HepG2 (cell line): ENCODE measurements around the gene RAC3. TPM values are rescaled to one million over a fixed set of nuclear protein-coding genes. Genes with fewer than 3 reads are reported as not detected.

ENCODE experiments used
- ATF1 ChIP-seq: IDR thresholded peaks from 2 replicates; pipeline ENCODE4 v1.6.1; 2016; ENCODE audit warnings: mild to moderate bottlenecking, control low read depth
- CEBPZ ChIP-seq: IDR thresholded peaks from 2 replicates; pipeline ENCODE4 v1.6.1; 2012; ENCODE audit warnings: low read length, improper control_type of control experiment
- CREM ChIP-seq, 2 experiments: sonication (generic) in 1 of 2; formaldehyde crosslinking in 1 of 2; IDR thresholded peaks; 2 replicates each; pipeline versions ENCODE4 v1.4.0 to v1.6.1; 2016 to 2020; ENCODE audit warnings: antibody characterized with exemption in 1 of 2, mild to moderate bottlenecking in 1 of 2, missing genetic modification reagents in 1 of 2
- JDP2 ChIP-seq: sonication (generic); formaldehyde crosslinking; IDR thresholded peaks from 2 replicates; pipeline ENCODE4 v1.8.1; 2022; ENCODE audit warnings: missing genetic modification reagents, borderline replicate concordance
- KMT2B ChIP-seq: IDR thresholded peaks from 2 replicates; pipeline ENCODE4 v1.6.1; 2016; ENCODE audit warnings: missing genetic modification reagents, missing compliant biosample characterization
- MXD4 ChIP-seq: IDR thresholded peaks from 2 replicates; pipeline ENCODE4 v1.6.1; 2016; ENCODE audit warnings: mild to moderate bottlenecking, missing biosample characterization, missing genetic modification reagents
- NONO ChIP-seq, 2 experiments: fragments of 450-650 bp in 1 of 2; sonication (generic) in 1 of 2; formaldehyde crosslinking in 1 of 2; IDR thresholded peaks in 1 of 2; conservative IDR thresholded peaks in 1 of 2; 2 replicates each; pipeline versions ENCODE4 v1.6.1 to v1.8.0; 2017 to 2022; ENCODE audit warnings: mild to moderate bottlenecking in 1 of 2, missing genetic modification reagents in 1 of 2, moderate library complexity in 1 of 2
- RFXAP ChIP-seq: sonication (generic); formaldehyde crosslinking; IDR thresholded peaks from 2 replicates; pipeline ENCODE4 v1.4.0; 2020; ENCODE audit warnings: missing genetic modification reagents, borderline replicate concordance
- SNAI1 ChIP-seq: sonication (generic); formaldehyde crosslinking; IDR thresholded peaks from 2 replicates; pipeline ENCODE4 v1.5.0; 2020; ENCODE audit warnings: mild to moderate bottlenecking, missing genetic modification reagents, borderline replicate concordance
- TBL1XR1 ChIP-seq: fragments of 150-350 bp; IDR thresholded peaks from 2 replicates; pipeline ENCODE4 v1.6.1; 2014; ENCODE audit warnings: borderline replicate concordance, low read length; ENCODE audit not compliant: partially characterized antibody
- YEATS4 ChIP-seq: sonication (generic); formaldehyde crosslinking; IDR thresholded peaks from 2 replicates; pipeline ENCODE4 v1.4.0; 2020; ENCODE audit warnings: missing genetic modification reagents, borderline replicate concordance
- ZNF17 ChIP-seq: sonication (generic); formaldehyde crosslinking; IDR thresholded peaks from 2 replicates; pipeline ENCODE4 v1.5.0; 2020; ENCODE audit warnings: mild to moderate bottlenecking, missing genetic modification reagents
- ZNF256 ChIP-seq: sonication (generic); formaldehyde crosslinking; conservative IDR thresholded peaks from 2 replicates; pipeline ENCODE4 v1.4.0; 2020; ENCODE audit warnings: missing genetic modification reagents
- ZNF260 ChIP-seq: sonication (generic); formaldehyde crosslinking; IDR thresholded peaks from 2 replicates; pipeline ENCODE4 v1.4.0; 2020; ENCODE audit warnings: missing genetic modification reagents, low read depth, mild to moderate bottlenecking, borderline replicate concordance
- ZNF749 ChIP-seq: sonication (generic); formaldehyde crosslinking; IDR thresholded peaks from 2 replicates; pipeline ENCODE4 v1.8.0; 2022; ENCODE audit warnings: mild to moderate bottlenecking, missing genetic modification reagents, moderate library complexity, borderline replicate concordance
- polyA plus RNA-seq, 8 experiments: library from polyadenylated mRNA; depleted of rRNA in 3 of 8; stranded (reverse) in 7 of 8; unstranded in 1 of 8; fragments of >200 nt; fragmentation: Illumina TruSeq in 4 of 8; extraction: Trizol in 4 of 8; gene quantifications; 2 replicates each; pipeline versions ENCODE4 v1.2.1 to v1.2.3, GENCODE V29; 2011 to 2016; ENCODE audit warnings: low read depth in 4 of 8, missing spikeins in 1 of 8, mixed read lengths in 1 of 8; ENCODE audit not compliant: insufficient read depth in 1 of 8
- total RNA-seq, 5 experiments: library from RNA; depleted of rRNA; stranded (reverse); fragments of >200 nt; fragmentation: Illumina TruSeq; extraction: Trizol; gene quantifications; 2 replicates each; pipeline ENCODE4 v1.2.3, GENCODE V29; 2016; ENCODE audit warnings: low read depth in 1 of 5
- TF ChIP-seq, protein P1 (sequence below): sonication (generic); formaldehyde crosslinking; conservative IDR thresholded peaks from 2 replicates; pipeline ENCODE4 v1.8.0; 2022; ENCODE audit warnings: missing genetic modification reagents
- TF ChIP-seq, protein P2 (sequence below): sonication (generic); formaldehyde crosslinking; IDR thresholded peaks from 2 replicates; pipeline ENCODE4 v1.4.0; 2020; ENCODE audit warnings: missing genetic modification reagents; ENCODE audit errors: not compliant biosample characterization
- TF ChIP-seq, protein P3 (sequence below): sonication (generic); formaldehyde crosslinking; IDR thresholded peaks from 2 replicates; pipeline ENCODE4 v1.4.0; 2020; ENCODE audit warnings: mild to moderate bottlenecking, missing genetic modification reagents
- TF ChIP-seq, protein P4 (sequence below): sonication (generic); formaldehyde crosslinking; IDR thresholded peaks from 2 replicates; pipeline ENCODE4 v1.8.0; 2022; ENCODE audit warnings: mild to moderate bottlenecking, missing genetic modification reagents; ENCODE audit not compliant: insufficient replicate concordance

The RAC3 gene
- total and polyA plus RNA-seq, 2 of the 13 experiments (the other 11 are each of a cell fraction or from before 2014, with no cell fraction given), result 10.5 to 21.3 TPM

DNA sequence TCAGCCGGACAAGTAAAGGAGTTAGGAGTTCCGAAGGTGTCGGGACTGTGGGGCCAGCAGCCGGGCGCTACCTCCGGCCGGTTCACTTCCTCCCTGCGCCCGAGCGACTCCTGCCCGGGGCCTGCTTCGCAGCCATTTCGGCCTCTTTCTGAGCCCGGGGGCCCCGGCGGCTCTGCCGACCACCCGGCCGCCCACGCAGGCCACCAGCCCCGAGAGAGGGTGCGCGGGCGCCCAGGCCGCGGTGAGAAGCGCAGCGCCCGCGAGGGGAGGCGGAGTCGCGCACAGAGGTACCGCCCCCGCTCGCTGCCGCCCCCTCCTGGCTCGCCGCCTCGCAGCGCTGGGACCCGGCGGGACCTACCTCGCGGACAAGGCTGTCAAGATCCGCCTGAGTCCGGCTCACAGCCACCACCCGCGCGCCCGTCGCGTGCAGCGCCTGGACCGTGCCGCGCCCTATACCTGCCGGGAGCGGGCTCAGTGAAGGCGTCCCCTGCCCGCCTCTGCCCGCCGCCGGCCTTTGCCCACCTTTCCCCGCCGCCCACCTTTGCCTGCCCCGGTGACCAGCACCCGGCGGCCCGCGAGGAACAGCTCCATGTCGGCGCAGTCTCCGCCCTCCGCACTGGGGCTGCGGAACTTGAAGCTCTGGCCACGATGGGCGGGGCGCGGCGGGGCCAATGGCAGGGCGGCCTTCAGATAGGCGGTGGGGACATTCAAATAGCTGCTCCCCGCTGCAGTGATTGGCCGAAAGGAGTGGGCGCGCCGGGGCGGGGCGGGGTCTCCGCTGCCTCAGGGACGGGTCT is 5.8 kb downstream of the RAC3 start, which contains the start of gene DCXR (continued):
- TF ChIP-seq, protein P1, sequence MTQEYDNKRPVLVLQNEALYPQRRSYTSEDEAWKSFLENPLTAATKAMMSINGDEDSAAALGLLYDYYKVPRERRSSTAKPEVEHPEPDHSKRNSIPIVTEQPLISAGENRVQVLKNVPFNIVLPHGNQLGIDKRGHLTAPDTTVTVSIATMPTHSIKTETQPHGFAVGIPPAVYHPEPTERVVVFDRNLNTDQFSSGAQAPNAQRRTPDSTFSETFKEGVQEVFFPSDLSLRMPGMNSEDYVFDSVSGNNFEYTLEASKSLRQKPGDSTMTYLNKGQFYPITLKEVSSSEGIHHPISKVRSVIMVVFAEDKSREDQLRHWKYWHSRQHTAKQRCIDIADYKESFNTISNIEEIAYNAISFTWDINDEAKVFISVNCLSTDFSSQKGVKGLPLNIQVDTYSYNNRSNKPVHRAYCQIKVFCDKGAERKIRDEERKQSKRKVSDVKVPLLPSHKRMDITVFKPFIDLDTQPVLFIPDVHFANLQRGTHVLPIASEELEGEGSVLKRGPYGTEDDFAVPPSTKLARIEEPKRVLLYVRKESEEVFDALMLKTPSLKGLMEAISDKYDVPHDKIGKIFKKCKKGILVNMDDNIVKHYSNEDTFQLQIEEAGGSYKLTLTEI (CRISPR knock-in tag), result no peak
- TF ChIP-seq MXD4 (CRISPR knock-in tag) (peak; percentile 97), CEBPZ (no peak), SNAI1 (CRISPR knock-in tag) (no peak), NONO (IDR thresholded peaks at IDR 0.05) (no peak), NONO (CRISPR knock-in tag; conservative IDR thresholded peaks at IDR 0.05) (peak; percentile 89), ZNF17 (CRISPR knock-in tag) (no peak), YEATS4 (CRISPR knock-in tag) (peak; percentile 69; the same call in 1 of the 2 replicates), ZNF256 (no peak), RFXAP (CRISPR knock-in tag) (peak; percentile 44; the same call in 1 of the 2 replicates), TBL1XR1 (no peak), ATF1 (CRISPR knock-in tag) (no peak), ZNF749 (peak; percentile 83; the same call in 1 of the 2 replicates), KMT2B (CRISPR knock-in tag) (peak; percentile 42; the same call in 1 of the 2 replicates), CREM (IDR thresholded peaks at IDR 0.05) (no peak), CREM (CRISPR knock-in tag; IDR thresholded peaks at IDR 0.05) (no peak), ZNF260 (CRISPR knock-in tag) (no peak), JDP2 (CRISPR knock-in tag) (no peak; the same call in 1 of the 2 replicates)
- TF ChIP-seq, protein P2, sequence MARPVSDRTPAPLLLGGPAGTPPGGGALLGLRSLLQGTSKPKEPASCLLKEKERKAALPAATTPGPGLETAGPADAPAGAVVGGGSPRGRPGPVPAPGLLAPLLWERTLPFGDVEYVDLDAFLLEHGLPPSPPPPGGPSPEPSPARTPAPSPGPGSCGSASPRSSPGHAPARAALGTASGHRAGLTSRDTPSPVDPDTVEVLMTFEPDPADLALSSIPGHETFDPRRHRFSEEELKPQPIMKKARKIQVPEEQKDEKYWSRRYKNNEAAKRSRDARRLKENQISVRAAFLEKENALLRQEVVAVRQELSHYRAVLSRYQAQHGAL (CRISPR knock-in tag), result no peak
- TF ChIP-seq, protein P3, sequence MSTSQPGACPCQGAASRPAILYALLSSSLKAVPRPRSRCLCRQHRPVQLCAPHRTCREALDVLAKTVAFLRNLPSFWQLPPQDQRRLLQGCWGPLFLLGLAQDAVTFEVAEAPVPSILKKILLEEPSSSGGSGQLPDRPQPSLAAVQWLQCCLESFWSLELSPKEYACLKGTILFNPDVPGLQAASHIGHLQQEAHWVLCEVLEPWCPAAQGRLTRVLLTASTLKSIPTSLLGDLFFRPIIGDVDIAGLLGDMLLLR (CRISPR knock-in tag), result peak; percentile 95
- TF ChIP-seq, protein P4, sequence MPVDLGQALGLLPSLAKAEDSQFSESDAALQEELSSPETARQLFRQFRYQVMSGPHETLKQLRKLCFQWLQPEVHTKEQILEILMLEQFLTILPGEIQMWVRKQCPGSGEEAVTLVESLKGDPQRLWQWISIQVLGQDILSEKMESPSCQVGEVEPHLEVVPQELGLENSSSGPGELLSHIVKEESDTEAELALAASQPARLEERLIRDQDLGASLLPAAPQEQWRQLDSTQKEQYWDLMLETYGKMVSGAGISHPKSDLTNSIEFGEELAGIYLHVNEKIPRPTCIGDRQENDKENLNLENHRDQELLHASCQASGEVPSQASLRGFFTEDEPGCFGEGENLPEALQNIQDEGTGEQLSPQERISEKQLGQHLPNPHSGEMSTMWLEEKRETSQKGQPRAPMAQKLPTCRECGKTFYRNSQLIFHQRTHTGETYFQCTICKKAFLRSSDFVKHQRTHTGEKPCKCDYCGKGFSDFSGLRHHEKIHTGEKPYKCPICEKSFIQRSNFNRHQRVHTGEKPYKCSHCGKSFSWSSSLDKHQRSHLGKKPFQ, result peak; percentile 47
